Large intestine (tissue), 3 donors: ENCODE measurements around the gene PI3. TPM values are rescaled to one million over a fixed set of nuclear protein-coding genes. Genes with fewer than 3 reads are reported as not detected.
"Not testable (repeated sequence)": the region's sequence is repeated elsewhere in the genome, so short reads cannot be mapped to it uniquely, and the experiment has no call there.

Experiments used
- DNase-seq, 2 donors: peaks; one replicate each; pipeline versions ENCODE4 v3.0.0 to v3.0.0-alpha.2; 2013
- H3K27ac ChIP-seq: one replicate; pipeline ENCODE4 v1.5.1; 2013; ENCODE audit warnings: low read length
- H3K27me3 ChIP-seq: 2 replicates; pipeline ENCODE4 v1.6.1; 2013; ENCODE audit warnings: low read length; ENCODE audit not compliant: control insufficient read depth, insufficient read depth
- H3K36me3 ChIP-seq: 2 replicates; pipeline ENCODE4 v1.6.1; 2013; ENCODE audit warnings: low read length; ENCODE audit not compliant: control insufficient read depth, insufficient read depth
- H3K4me1 ChIP-seq: one replicate; pipeline ENCODE4 v1.6.1; 2013; ENCODE audit warnings: low read length; ENCODE audit not compliant: control insufficient read depth, insufficient read depth
- H3K4me3 ChIP-seq: one replicate; pipeline ENCODE4 v1.5.1; 2013; ENCODE audit warnings: low read length
- H3K9me3 ChIP-seq: one replicate; pipeline ENCODE4 v1.6.1; 2013; ENCODE audit warnings: mild to moderate bottlenecking, low read depth, low read length, moderate library complexity; ENCODE audit not compliant: control insufficient read depth
- whole genome bisulfite sequencing: methylation state at CpG from one replicate; pipeline ENCODE4 v1.1.5; 2013; ENCODE audit warnings: low lambda C conversion rate; ENCODE audit not compliant: insufficient coverage; 5-methylcytosine and 5-hydroxymethylcytosine counted together
- polyA plus RNA-seq: library from polyadenylated mRNA; unstranded; fragments of 120-200 nt; gene quantifications from one replicate; pipeline ENCODE4 v1.2.1, GENCODE V29; 2013

Gene PI3
- polyA plus RNA-seq, 1 donor = 37.4 TPM

- WGBS = no CpG with 5 or more reads among the region's 3 CpGs
- H3K4me3 ChIP-seq = no peak overlapping the region
- H3K4me1 ChIP-seq = no peaks in the 10 kb centered on the region
- H3K36me3 ChIP-seq = no peaks in the 10 kb centered on the region
- no peaks in the 10 kb centered on the region for H3K9me3 ChIP-seq
- H3K27me3 ChIP-seq = peaks cover 4% of the 10 kb centered on the region
- no peak overlapping the region for H3K27ac ChIP-seq
- no peak for DNase-seq
Measured at GRCh38 chr20:45153147-45153546, 21.6 kb upstream of the PI3 start.

GRCh38 chr20:45153752-45154151 is 20.9 kb upstream of the PI3 start:
- no peak overlapping the region for H3K4me3 ChIP-seq
- peaks cover 4% of the 10 kb centered on the region for H3K27me3 ChIP-seq
- no peak overlapping the region for H3K27ac ChIP-seq
- no peaks in the 10 kb centered on the region for H3K4me1 ChIP-seq
- H3K9me3 ChIP-seq = no peaks in the 10 kb centered on the region
- H3K36me3 ChIP-seq = no peaks in the 10 kb centered on the region
- DNase-seq = no peak
- WGBS = no CpG with 5 or more reads among the region's 1 CpG

GRCh38 chr20:45154183-45154582 is 20.5 kb upstream of the PI3 start:
- peaks cover 4% of the 10 kb centered on the region for H3K27me3 ChIP-seq
- H3K9me3 ChIP-seq = peaks cover 3% of the 10 kb centered on the region
- no peaks in the 10 kb centered on the region for H3K36me3 ChIP-seq
- H3K4me1 ChIP-seq = no peaks in the 10 kb centered on the region
- WGBS = no CpG with 5 or more reads among the region's 3 CpGs
- no peak for DNase-seq
- H3K4me3 ChIP-seq = no peak overlapping the region
- no peak overlapping the region for H3K27ac ChIP-seq

GRCh38 chr20:45154794-45155193 is 19.9 kb upstream of the PI3 start:
- not testable (repeated sequence) for H3K4me1 ChIP-seq, H3K4me3 ChIP-seq, H3K9me3 ChIP-seq, H3K27ac ChIP-seq, DNase-seq, H3K36me3 ChIP-seq, H3K27me3 ChIP-seq
- no CpG with 5 or more reads among the region's 1 CpG for WGBS

GRCh38 chr20:45156713-45157112 is 18.0 kb upstream of the PI3 start:
- peaks cover 6% of the 10 kb centered on the region for H3K9me3 ChIP-seq
- no peak overlapping the region for H3K27ac ChIP-seq
- peaks cover 2% of the 10 kb centered on the region for H3K27me3 ChIP-seq
- DNase-seq = no peak
- H3K36me3 ChIP-seq = no peaks in the 10 kb centered on the region
- no peak overlapping the region for H3K4me3 ChIP-seq
- no peaks in the 10 kb centered on the region for H3K4me1 ChIP-seq
- 80% methylated on average over 1 of the region's 2 CpGs for WGBS

- peaks cover 6% of the 10 kb centered on the region for H3K9me3 ChIP-seq
- no peaks in the 10 kb centered on the region for H3K36me3 ChIP-seq
- WGBS = no CpG with 5 or more reads among the region's 1 CpG
- H3K27me3 ChIP-seq = peaks cover 2% of the 10 kb centered on the region
- H3K4me1 ChIP-seq = no peaks in the 10 kb centered on the region
- no peak overlapping the region for H3K4me3 ChIP-seq
- peak; percentile 21 to 60 for DNase-seq
- H3K27ac ChIP-seq = no peak overlapping the region
Measured at GRCh38 chr20:45157962-45158361, 16.7 kb upstream of the PI3 start.

GRCh38 chr20:45163083-45163803 is 11.5 kb upstream of the PI3 start:
- no peaks in the 10 kb centered on the region for H3K36me3 ChIP-seq
- no peak overlapping the region for H3K27ac ChIP-seq
- WGBS = no CpG with 5 or more reads among the region's 1 CpG
- H3K4me1 ChIP-seq = no peaks in the 10 kb centered on the region
- H3K9me3 ChIP-seq = peaks cover 10% of the 10 kb centered on the region
- no peak for DNase-seq
- H3K27me3 ChIP-seq = no peaks in the 10 kb centered on the region
- H3K4me3 ChIP-seq = no peak overlapping the region

GRCh38 chr20:45164906-45165305 is 9.8 kb upstream of the PI3 start:
- no peaks in the 10 kb centered on the region for H3K4me1 ChIP-seq
- H3K27me3 ChIP-seq = no peaks in the 10 kb centered on the region
- no peak overlapping the region for H3K4me3 ChIP-seq
- H3K9me3 ChIP-seq = peaks cover 4% of the 10 kb centered on the region
- no peaks in the 10 kb centered on the region for H3K36me3 ChIP-seq
- WGBS = no CpG with 5 or more reads among the region's 1 CpG
- no peak for DNase-seq
- H3K27ac ChIP-seq = no peak overlapping the region

GRCh38 chr20:45173522-45173921 is 1.2 kb upstream of the PI3 start:
- H3K9me3 ChIP-seq = no peaks in the 10 kb centered on the region
- H3K27ac ChIP-seq = peak overlapping the region; percentile 93
- WGBS = no CpG with 5 or more reads among the region's 1 CpG
- DNase-seq = no peak
- H3K36me3 ChIP-seq = no peaks in the 10 kb centered on the region
- H3K27me3 ChIP-seq = no peaks in the 10 kb centered on the region
- no peak overlapping the region for H3K4me3 ChIP-seq
- H3K4me1 ChIP-seq = peaks cover 22% of the 10 kb centered on the region

- Histone ChIP-seq H3K4me1 (peaks cover 30% of the 10 kb centered on the region), H3K36me3 (no peaks in the 10 kb centered on the region), H3K9me3 (no peaks in the 10 kb centered on the region), H3K27ac (no peak overlapping the region), H3K27me3 (no peaks in the 10 kb centered on the region), H3K4me3 (no peak overlapping the region)
- no peak for DNase-seq
- 100% methylated on average over 1 of the region's 4 CpGs for WGBS
Measured at GRCh38 chr20:45176526-45177267, 2.0 kb downstream of the PI3 start.
